Loucy (cell line): ENCODE results near the gene SCEL.

Experiments
- H2AFZ ChIP-seq: fragments of 200-600 bp; sonication (generic); 2 replicates; pipeline ENCODE4 v1.6.0; 2016; ENCODE audit warnings: antibody characterized with exemption, mild to moderate bottlenecking, low read length, moderate library complexity
- H3F3A ChIP-seq: fragments of 200-600 bp; 2 replicates; pipeline ENCODE4 v1.6.0; 2016; ENCODE audit warnings: antibody characterized with exemption, low read depth, mild to moderate bottlenecking
- H3K27me3 ChIP-seq: fragments of 200-600 bp; sonication (generic); 2 replicates; pipeline ENCODE4 v1.6.1; 2014; ENCODE audit warnings: low read length, mild to moderate bottlenecking; ENCODE audit not compliant: insufficient read depth, poor library complexity, severe bottlenecking
- H3K36me3 ChIP-seq: fragments of 200-600 bp; sonication (generic); 2 replicates; pipeline ENCODE4 v1.6.1; 2016; ENCODE audit warnings: low read length; ENCODE audit not compliant: insufficient read depth
- H3K4me1 ChIP-seq: fragments of 200-600 bp; sonication (generic); 2 replicates; pipeline ENCODE4 v1.5.1; 2014; ENCODE audit warnings: low read length, mild to moderate bottlenecking; ENCODE audit not compliant: insufficient read depth, poor library complexity, severe bottlenecking
- H3K4me2 ChIP-seq: fragments of 200-600 bp; sonication (generic); 2 replicates; pipeline ENCODE4 v1.6.0; 2014; ENCODE audit warnings: antibody characterized with exemption, low read length, low read depth, mild to moderate bottlenecking; ENCODE audit not compliant: poor library complexity, severe bottlenecking
- H3K4me3 ChIP-seq: fragments of 200-600 bp; sonication (generic); 2 replicates; pipeline ENCODE4 v1.5.1; 2014; ENCODE audit warnings: low read length, mild to moderate bottlenecking, mixed read lengths; ENCODE audit not compliant: poor library complexity, severe bottlenecking
- H3K79me2 ChIP-seq: fragments of 200-600 bp; sonication (generic); 2 replicates; pipeline ENCODE4 v1.6.1; 2014; ENCODE audit warnings: low read length; ENCODE audit not compliant: insufficient read depth
- H3K9ac ChIP-seq: fragments of 200-600 bp; sonication (generic); 2 replicates; pipeline ENCODE4 v1.6.0; 2014; ENCODE audit warnings: mild to moderate bottlenecking, low read depth, low read length, moderate library complexity; ENCODE audit not compliant: poor library complexity, severe bottlenecking
- H3K9me2 ChIP-seq: fragments of 200-600 bp; sonication (generic); replicated peaks from 2 replicates; pipeline ENCODE4 v1.6.1; 2016; ENCODE audit warnings: low read depth, low read length, mixed read lengths
- H3K9me3 ChIP-seq: fragments of 200-600 bp; sonication (generic); 2 replicates; pipeline ENCODE4 v1.6.1; 2014; ENCODE audit warnings: mild to moderate bottlenecking, antibody characterized with exemption, low read length, low read depth; ENCODE audit not compliant: insufficient read depth
- H4K20me1 ChIP-seq: fragments of 200-600 bp; sonication (generic); 2 replicates; pipeline ENCODE4 v1.6.0; 2014; ENCODE audit warnings: antibody characterized with exemption, low read length, mild to moderate bottlenecking; ENCODE audit not compliant: insufficient read depth, poor library complexity, severe bottlenecking
- EZH2phosphoT487 ChIP-seq: fragments of 200-600 bp; IDR thresholded peaks from 2 replicates; pipeline ENCODE4 v1.6.1; 2018; ENCODE audit warnings: antibody characterized with exemption, mild to moderate bottlenecking, moderate library complexity, borderline replicate concordance
- TF ChIP-seq, protein P1 (sequence below): fragments of 200-600 bp; sonication (generic); conservative IDR thresholded peaks from 2 replicates; pipeline ENCODE4 v1.5.1; 2014; ENCODE audit warnings: mild to moderate bottlenecking, antibody characterized with exemption, low read length

SCEL gene

DNA sequence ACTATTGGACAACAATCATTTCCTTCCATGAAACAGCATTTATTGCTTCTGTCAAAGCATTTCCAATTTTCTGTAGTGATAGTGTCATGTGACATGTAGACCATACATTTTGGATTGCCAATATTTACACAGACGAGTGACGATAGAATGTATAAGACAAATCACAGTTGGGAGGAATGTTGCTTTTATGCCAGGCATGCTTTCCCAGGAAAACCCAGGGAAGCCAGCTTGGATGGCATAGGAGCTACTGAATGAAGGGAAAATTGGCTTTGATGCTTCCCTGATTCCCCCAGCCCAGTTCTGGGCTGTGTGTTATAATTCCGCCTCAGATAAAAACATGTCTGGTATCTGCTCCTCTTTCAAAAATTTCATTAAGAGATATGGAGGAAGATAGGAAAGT is 22.5 kb downstream of the SCEL start:
- no peaks in the 10 kb centered on the region for H4K20me1 ChIP-seq
- H3K9me2 ChIP-seq: no peaks in the 10 kb centered on the region
- no peaks in the 10 kb centered on the region for H3F3A ChIP-seq
- TF ChIP-seq EZH2phosphoT487: no peak
- TF ChIP-seq, protein P1, sequence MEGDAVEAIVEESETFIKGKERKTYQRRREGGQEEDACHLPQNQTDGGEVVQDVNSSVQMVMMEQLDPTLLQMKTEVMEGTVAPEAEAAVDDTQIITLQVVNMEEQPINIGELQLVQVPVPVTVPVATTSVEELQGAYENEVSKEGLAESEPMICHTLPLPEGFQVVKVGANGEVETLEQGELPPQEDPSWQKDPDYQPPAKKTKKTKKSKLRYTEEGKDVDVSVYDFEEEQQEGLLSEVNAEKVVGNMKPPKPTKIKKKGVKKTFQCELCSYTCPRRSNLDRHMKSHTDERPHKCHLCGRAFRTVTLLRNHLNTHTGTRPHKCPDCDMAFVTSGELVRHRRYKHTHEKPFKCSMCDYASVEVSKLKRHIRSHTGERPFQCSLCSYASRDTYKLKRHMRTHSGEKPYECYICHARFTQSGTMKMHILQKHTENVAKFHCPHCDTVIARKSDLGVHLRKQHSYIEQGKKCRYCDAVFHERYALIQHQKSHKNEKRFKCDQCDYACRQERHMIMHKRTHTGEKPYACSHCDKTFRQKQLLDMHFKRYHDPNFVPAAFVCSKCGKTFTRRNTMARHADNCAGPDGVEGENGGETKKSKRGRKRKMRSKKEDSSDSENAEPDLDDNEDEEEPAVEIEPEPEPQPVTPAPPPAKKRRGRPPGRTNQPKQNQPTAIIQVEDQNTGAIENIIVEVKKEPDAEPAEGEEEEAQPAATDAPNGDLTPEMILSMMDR: no peak
- H2AFZ ChIP-seq: no peak overlapping the region
- no peak overlapping the region for H3K9ac ChIP-seq
- H3K27me3 ChIP-seq: no peaks in the 10 kb centered on the region
- H3K4me1 ChIP-seq: no peaks in the 10 kb centered on the region
- H3K36me3 ChIP-seq: no peaks in the 10 kb centered on the region
- no peaks in the 10 kb centered on the region for H3K79me2 ChIP-seq
- no peak overlapping the region for H3K4me2 ChIP-seq
- H3K4me3 ChIP-seq: no peak overlapping the region
- H3K9me3 ChIP-seq: no peaks in the 10 kb centered on the region

DNA sequence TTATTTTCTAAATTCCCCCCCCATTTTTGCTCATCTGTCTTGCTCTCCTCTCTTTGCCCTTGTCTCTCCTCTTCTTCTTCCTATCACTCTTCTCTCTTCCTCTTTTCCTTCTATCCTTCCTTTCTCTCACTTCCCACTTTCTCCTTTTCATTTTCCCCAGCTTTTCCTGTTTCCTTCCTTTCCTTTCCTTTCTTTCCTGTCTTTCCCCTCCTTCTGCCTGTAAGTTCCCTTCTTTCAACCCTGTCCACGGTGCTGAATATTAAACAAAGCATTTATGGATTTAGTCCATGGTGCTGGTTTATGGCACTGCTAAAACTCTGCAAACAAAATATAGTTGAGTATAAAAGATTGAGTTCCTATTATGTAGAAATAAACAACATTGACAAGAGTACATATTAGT is 27.6 kb downstream of the SCEL start:
- Histone ChIP-seq H3K9me3 (no peaks in the 10 kb centered on the region), H3F3A (no peaks in the 10 kb centered on the region), H3K9me2 (no peaks in the 10 kb centered on the region), H3K9ac (no peak overlapping the region), H3K4me3 (no peak overlapping the region), H3K4me1 (no peaks in the 10 kb centered on the region), H3K79me2 (no peaks in the 10 kb centered on the region), H4K20me1 (no peaks in the 10 kb centered on the region), H3K4me2 (no peak overlapping the region), H3K36me3 (no peaks in the 10 kb centered on the region), H2AFZ (no peak overlapping the region), H3K27me3 (no peaks in the 10 kb centered on the region)
- TF ChIP-seq EZH2phosphoT487: no peak
- TF ChIP-seq, protein P1: no peak

DNA sequence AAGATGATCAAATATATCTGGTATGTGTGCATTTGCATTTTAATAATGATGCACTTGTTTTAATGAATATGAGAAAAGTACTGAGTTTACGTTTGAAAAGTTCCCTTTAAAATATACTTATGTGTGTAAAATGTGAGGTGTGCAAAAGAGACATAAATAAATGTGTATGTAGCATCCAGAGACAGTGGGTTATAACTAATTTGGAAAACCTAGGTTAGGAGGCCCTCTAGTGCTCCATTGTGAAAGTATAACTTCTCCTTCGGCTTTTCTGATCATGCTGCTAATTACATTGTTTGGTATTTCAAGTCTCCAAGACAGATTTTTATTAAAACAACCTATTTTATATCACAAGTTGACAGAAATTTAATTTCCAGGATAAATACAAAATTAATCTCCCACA is 30.1 kb downstream of the SCEL start:
- no peak overlapping the region for H2AFZ ChIP-seq
- H3K27me3 ChIP-seq: no peaks in the 10 kb centered on the region
- no peaks in the 10 kb centered on the region for H3F3A ChIP-seq
- no peak overlapping the region for H3K9ac ChIP-seq
- no peaks in the 10 kb centered on the region for H4K20me1 ChIP-seq
- H3K79me2 ChIP-seq: no peaks in the 10 kb centered on the region
- TF ChIP-seq, protein P1: peak; percentile 71
- TF ChIP-seq EZH2phosphoT487: no peak
- no peak overlapping the region for H3K4me3 ChIP-seq
- H3K4me1 ChIP-seq: no peaks in the 10 kb centered on the region
- H3K4me2 ChIP-seq: no peak overlapping the region
- H3K36me3 ChIP-seq: no peaks in the 10 kb centered on the region
- no peaks in the 10 kb centered on the region for H3K9me2 ChIP-seq
- no peaks in the 10 kb centered on the region for H3K9me3 ChIP-seq
